Caki2 (cell line): Measurements from ENCODE around the gene BEAN1. TPM values are rescaled to one million over a fixed set of nuclear protein-coding genes. Genes with fewer than 3 reads are reported as not detected.
"Not testable (repeated sequence)": the region's sequence is repeated elsewhere in the genome, so short reads cannot be mapped to it uniquely, and the experiment has no call there.

Experiments used
- DNase-seq: peaks from one replicate; pipeline ENCODE4 v3.0.0-alpha.2; 2015; ENCODE audit warnings: low read depth
- in situ Hi-C: cut with HindIII; loops from 2 replicates; pipeline ENCODE4 v1.10.0; 2016; ENCODE audit warnings: low sequenced_read_pairs, low pct_unique_long_range_greater_than_20kb, mixed read lengths
- total RNA-seq: library from RNA; depleted of rRNA; stranded (reverse); fragments of >200 nt; shearing (Covaris generic); gene quantifications from 2 replicates; pipeline ENCODE4 v1.2.3, GENCODE V29; 2014; ENCODE audit warnings: low replicate concordance

Gene BEAN1
- total RNA-seq, 1 experiment from 2014 or later, result 1.9 TPM

- in situ Hi-C loops, result no loop called here
- no peak for DNase-seq
Measured at GRCh38 chr16:66489385-66489784, 62.3 kb downstream of the BEAN1 start.

GRCh38 chr16:66489818-66490217, 62.7 kb downstream of the BEAN1 start:
- DNase-seq, result no peak
- in situ Hi-C loops, result no loop called here

GRCh38 chr16:66490774-66491715, 64.0 kb downstream of the BEAN1 start:
- in situ Hi-C loops, result no loop called here
- DNase-seq, result no peak

GRCh38 chr16:66491716-66492064, 64.6 kb downstream of the BEAN1 start:
- in situ Hi-C loops, result no loop called here

GRCh38 chr16:66493490-66494401, 66.7 kb downstream of the BEAN1 start:
- no peak for DNase-seq
- in situ Hi-C loops, result no loop called here

More at GRCh38 chr16:66491716-66492064, 64.6 kb downstream of the BEAN1 start:
- no peak for DNase-seq

- in situ Hi-C loops, result no loop called here
- no peak for DNase-seq
Measured at GRCh38 chr16:66494916-66495315, 67.8 kb downstream of the BEAN1 start.

- no peak for DNase-seq
- in situ Hi-C loops, result no loop called here
Measured at GRCh38 chr16:66495440-66495839, 68.3 kb downstream of the BEAN1 start.

GRCh38 chr16:66496226-66496625, 69.1 kb downstream of the BEAN1 start:
- DNase-seq, in situ Hi-C loops: not testable (repeated sequence)

- DNase-seq, in situ Hi-C loops: not testable (repeated sequence)
Measured at GRCh38 chr16:66497921-66498320, 70.8 kb downstream of the BEAN1 start.

- in situ Hi-C loops, DNase-seq: not testable (repeated sequence)
Measured at GRCh38 chr16:66501563-66501962, 74.5 kb downstream of the BEAN1 start.

GRCh38 chr16:66502020-66502913, 75.2 kb downstream of the BEAN1 start:
- no peak for DNase-seq
- in situ Hi-C loops, result no loop called here

- no peak for DNase-seq
- in situ Hi-C loops, result no loop called here
Measured at GRCh38 chr16:66503030-66503429, 75.9 kb downstream of the BEAN1 start.

GRCh38 chr16:66503612-66504011, 76.5 kb downstream of the BEAN1 start:
- in situ Hi-C loops, result no loop called here
- DNase-seq, result no peak

- in situ Hi-C loops, result no loop called here
- DNase-seq, result no peak
Measured at GRCh38 chr16:66507731-66508239, 80.7 kb downstream of the BEAN1 start.

GRCh38 chr16:66508248-66508913, 81.3 kb downstream of the BEAN1 start:
- in situ Hi-C loops, result no loop called here
- peak; percentile 92 for DNase-seq

GRCh38 chr16:66508914-66509496, 81.9 kb downstream of the BEAN1 start:
- DNase-seq, result no peak
- in situ Hi-C loops, result no loop called here

GRCh38 chr16:66509576-66509975, 82.5 kb downstream of the BEAN1 start:
- in situ Hi-C loops, result no loop called here
- DNase-seq, result no peak
